H1 (cell line): ENCODE data around the gene ALDH1B1.
"Not testable (repeated sequence)": the region's sequence is repeated elsewhere in the genome, so short reads cannot be mapped to it uniquely, and the experiment has no call there.

Experiments used
- CTCF ChIP-seq, 3 experiments: IDR thresholded peaks; 1 replicate in 2 of 3; 2 replicates in 1 of 3; pipeline versions ENCODE4 v1.5.1 to v1.6.1; 2011; ENCODE audit warnings: low read length in 3 of 3, mild to moderate bottlenecking in 3 of 3, inconsistent platforms in 2 of 3, low read depth in 1 of 3, moderate library complexity in 1 of 3; ENCODE audit not compliant: insufficient read depth in 1 of 3; ENCODE audit errors: control extremely low read depth in 1 of 3
- GABPA ChIP-seq: IDR thresholded peaks from 2 replicates; pipeline ENCODE4 v1.6.1; 2011; ENCODE audit warnings: mild to moderate bottlenecking, low read length, moderate library complexity, borderline replicate concordance; ENCODE audit not compliant: insufficient read depth
- SUZ12 ChIP-seq: fragments of 200-600 bp; sonication (generic); IDR thresholded peaks from 2 replicates; pipeline ENCODE4 v1.6.1; 2012; ENCODE audit warnings: mild to moderate bottlenecking, inconsistent platforms, low read length, moderate library complexity, mixed read lengths

- not testable (repeated sequence) for TF ChIP-seq CTCF (IDR thresholded peaks at IDR 0.05; ENCODE audit: control extremely low read depth in 1 of 3, insufficient read depth in 1 of 3, low read depth in 1 of 3, low read length in 3 of 3); SUZ12; GABPA
Observed at GRCh38 chr9:38377336-38378083, 15.0 kb upstream of the ALDH1B1 start.
